GM18909 (cell line): ENCODE data around the gene OLAH.

ENCODE experiments used
- ATAC-seq: cut with Tn5 transposase; IDR thresholded peaks from one replicate; pipeline ENCODE4 v1.9.1; 2021; ENCODE audit warnings: mild to moderate bottlenecking; ENCODE audit not compliant: unreplicated experiment, poor library complexity

The OLAH gene

GRCh38 chr10:15121707-15122106 is 78.0 kb downstream of the OLAH start:
- ATAC-seq: no peak

GRCh38 chr10:15122477-15123030 is 78.8 kb downstream of the OLAH start:
- ATAC-seq: peak; percentile 87
